Measurements from ENCODE around the gene PRM3. TPM values are rescaled to one million over a fixed set of nuclear protein-coding genes. Genes with fewer than 3 reads are reported as not detected.
A peak's percentile ranks its signal among the peaks of the same experiment; 100 is the strongest.

The PRM3 gene
- polyA plus RNA-seq, 2 of the 4 experiments (the other 2 are of a cell fraction) = not detected

- H3K9me3 ChIP-seq = no peaks in the 10 kb centered on the region
- H3K4me3 ChIP-seq = no peak overlapping the region
- TF ChIP-seq HES2 (IDR thresholded peaks at IDR 0.05) (no peak), REST (IDR thresholded peaks at IDR 0.05) (no peak), MYC (IDR thresholded peaks at IDR 0.05; ENCODE audit: borderline replicate concordance, low read length) (no peak)
- CTCF ChIA-PET = interaction anchor here (4.3 to 9.1 kb wide), 2 partner anchors 16 to 308 kb away, joined by 20 to 66 read pairs; partner anchors contain the start of gene SOCS1
- POLR2A ChIA-PET = no interaction called here
- H3K4me1 ChIP-seq = no peaks in the 10 kb centered on the region
- H3K4me2 ChIP-seq = no peak overlapping the region
- no peak for FAIRE-seq
- 70% methylated on average over 4 of the region's 6 CpGs for WGBS (ENCODE audit: missing lambda C conversion rate)
- no peak overlapping the region for H3K27ac ChIP-seq
- ATAC-seq = 0 out of 6 replicates have a peak, but pooled peaks of 1 of the 2 experiments have one; percentile 36
- DNase-seq (ENCODE audit: low read depth in 1 of 2, low spot score in 1 of 2) = no peak
Measured at GRCh38 chr16:11272484-11272883, 945 bp downstream of the PRM3 start.

GRCh38 chr16:11271610-11272009, 1.8 kb downstream of the PRM3 start:
- no peak for DNase-seq (ENCODE audit: low read depth in 1 of 2, low spot score in 1 of 2)
- POLR2A ChIA-PET = no interaction called here
- CTCF ChIA-PET = interaction anchor here (4.3 to 9.1 kb wide), 2 partner anchors 15 to 308 kb away, joined by 20 to 66 read pairs; partner anchors contain the start of gene SOCS1
- Histone ChIP-seq H3K4me1 (no peaks in the 10 kb centered on the region), H3K4me2 (no peak overlapping the region), H3K27ac (no peak overlapping the region), H3K4me3 (no peak overlapping the region), H3K9me3 (no peaks in the 10 kb centered on the region)
- ATAC-seq = no peak
- WGBS (ENCODE audit: missing lambda C conversion rate) = 69% methylated on average over 9 of the region's 10 CpGs
- TF ChIP-seq CBX8 (IDR thresholded peaks at IDR 0.05) = no peak
- TF ChIP-seq FOXS1 (CRISPR knock-in tag; IDR thresholded peaks at IDR 0.05) = no peak
- no peak for TF ChIP-seq USF2 (IDR thresholded peaks at IDR 0.05)
- TF ChIP-seq CHD4 (IDR thresholded peaks at IDR 0.05; ENCODE audit: borderline replicate concordance) = no peak
- no peak for TF ChIP-seq PBX3 (IDR thresholded peaks at IDR 0.05)
- no peak for TF ChIP-seq HDAC2 (IDR thresholded peaks at IDR 0.05)
- TF ChIP-seq KDM1A (IDR thresholded peaks at IDR 0.05; ENCODE audit: low read depth) = no peak
- no peak for TF ChIP-seq BHLHE40 (IDR thresholded peaks at IDR 0.05; ENCODE audit: low read depth, low read length)
- TF ChIP-seq CBX2 (IDR thresholded peaks at IDR 0.05; ENCODE audit: borderline replicate concordance, low read depth) = no peak
- TF ChIP-seq BCL3 (IDR thresholded peaks at IDR 0.05) = no peak
- no peak for TF ChIP-seq MAX (IDR thresholded peaks at IDR 0.05)
- no peak for TF ChIP-seq RAD21 (conservative IDR thresholded peaks at IDR 0.05 in 1 of 2, IDR thresholded peaks at IDR 0.05 in 1 of 2)
- TF ChIP-seq JUNB (IDR thresholded peaks at IDR 0.05) = no peak
- no peak for TF ChIP-seq NFE2L2 (conservative IDR thresholded peaks at IDR 0.05; ENCODE audit: low read length)
- TF ChIP-seq ZSCAN20 (CRISPR knock-in tag; IDR thresholded peaks at IDR 0.05) = no peak
- TF ChIP-seq RFX5 (IDR thresholded peaks at IDR 0.05) = no peak
- no peak for FAIRE-seq

All from A549 (cell line).